T-helper 1 cell treated with Interleukin-12 subunit alpha and Interleukin-12 subunit beta and Interleukin-4 antibody, amounts not matched to agents 30 ng/mL and 1 ng/mL, for 36 hours (primary cell): Measurements from ENCODE around the gene ATAD1. TPM values are rescaled to one million over a fixed set of nuclear protein-coding genes. Genes with fewer than 3 reads are reported as not detected.
"Not testable (repeated sequence)": the region's sequence is repeated elsewhere in the genome, so short reads cannot be mapped to it uniquely, and the experiment has no call there.

ENCODE experiments used
- intact Hi-C: fragments of 100-400 bp; cut with micrococcal nuclease; formaldehyde crosslinking; loops from one replicate; pipeline ENCODE4 v1.15.1; 2024
- total RNA-seq: library from RNA; stranded (reverse); gene quantifications from 2 replicates; pipeline ENCODE4 v1.2.3, GENCODE V29; 2022

The ATAD1 gene
- total RNA-seq, 1 donor from 2014 or later: 49.3 TPM

DNA sequence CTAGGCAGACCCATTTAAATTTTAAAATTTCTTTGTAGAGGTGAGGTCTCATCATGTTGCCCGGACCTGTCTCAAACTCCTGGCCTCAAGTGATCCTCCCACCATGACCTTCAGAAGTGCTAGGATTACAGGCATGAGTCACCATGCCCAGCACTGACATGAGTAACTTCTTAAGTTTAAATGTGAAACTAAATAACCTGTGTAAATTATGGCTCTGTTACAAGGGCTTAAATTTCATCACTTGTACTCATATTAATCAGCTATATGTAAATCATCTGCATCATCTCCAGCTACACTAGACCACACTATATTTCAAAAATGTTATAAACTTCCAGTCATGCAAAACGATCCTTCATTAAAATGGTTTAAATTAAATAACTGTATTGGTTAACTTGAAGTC lies 56.1 kb downstream of the ATAD1 start:
- intact Hi-C loops: no loop called here

DNA sequence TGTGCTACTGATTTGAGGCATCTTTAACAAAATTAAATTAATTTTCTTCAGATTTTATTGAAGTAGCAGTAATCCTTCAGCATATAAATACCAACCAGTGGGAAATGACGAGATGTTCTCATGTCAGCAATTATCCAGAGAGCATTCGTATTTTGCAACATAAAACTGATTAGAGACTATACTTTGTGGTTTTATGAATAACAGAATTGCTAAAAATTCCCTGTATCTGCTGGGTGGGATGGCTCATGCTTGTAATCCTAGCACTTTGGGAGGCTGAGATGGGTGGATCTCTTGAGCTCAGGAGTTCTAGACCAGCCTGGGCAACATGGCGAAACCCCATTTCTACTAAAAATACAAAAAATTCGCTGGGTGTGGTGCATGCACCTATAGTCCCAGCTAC lies 56.9 kb downstream of the ATAD1 start:
- intact Hi-C loops: no loop called here

DNA sequence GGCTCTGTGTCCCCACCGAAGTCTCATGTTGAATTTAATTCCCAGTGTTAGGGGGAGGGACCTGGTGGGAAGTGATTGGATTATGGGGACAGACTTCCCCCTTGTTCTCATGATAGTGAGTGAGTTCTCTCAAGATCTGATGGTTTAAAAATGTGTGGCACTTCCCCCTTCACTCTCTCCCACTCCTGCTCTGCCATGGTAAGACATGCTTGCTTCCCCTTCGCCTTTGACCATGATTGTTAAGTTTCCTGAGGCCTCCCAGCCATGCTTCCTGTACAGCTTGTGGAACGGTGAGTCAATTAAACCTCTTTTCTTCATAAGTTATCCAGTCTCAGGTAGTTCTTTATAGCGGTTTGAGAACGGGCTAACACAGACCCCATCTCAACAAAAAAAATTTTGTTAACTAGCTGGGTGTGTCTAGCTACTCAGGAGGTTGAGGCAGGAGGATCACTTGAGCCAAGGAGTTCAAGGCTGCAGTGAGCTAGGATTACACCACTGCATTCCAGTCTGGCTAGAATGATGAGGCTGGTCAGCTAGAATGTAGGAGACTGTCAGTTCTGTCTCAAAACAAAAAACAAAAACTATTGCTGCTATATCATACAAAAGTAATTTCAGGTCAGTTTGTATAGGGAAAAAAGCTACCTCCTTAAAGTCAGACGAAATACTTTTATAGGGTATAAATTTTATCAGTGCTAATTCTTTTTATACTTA lies 57.7 kb downstream of the ATAD1 start:
- intact Hi-C loops: no loop called here

DNA sequence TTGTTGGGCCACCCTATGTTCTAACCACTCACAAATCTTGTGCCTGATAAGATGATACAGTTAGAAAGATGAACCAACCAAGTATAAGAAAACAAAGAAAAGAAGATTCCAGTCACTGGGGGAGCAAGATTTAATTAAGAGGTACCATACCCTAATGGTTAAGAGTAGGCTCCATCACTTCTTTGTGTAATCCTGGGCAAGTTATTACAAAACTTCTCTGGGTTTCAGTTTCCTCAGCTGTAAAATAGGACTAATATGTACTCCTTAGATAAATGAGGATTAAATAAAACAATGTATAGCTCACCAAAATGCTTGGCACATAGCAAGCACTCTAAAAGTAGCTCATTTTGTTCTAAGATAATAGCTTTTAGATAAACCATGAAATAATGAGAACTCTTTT lies 58.5 kb downstream of the ATAD1 start:
- intact Hi-C loops: no loop called here

DNA sequence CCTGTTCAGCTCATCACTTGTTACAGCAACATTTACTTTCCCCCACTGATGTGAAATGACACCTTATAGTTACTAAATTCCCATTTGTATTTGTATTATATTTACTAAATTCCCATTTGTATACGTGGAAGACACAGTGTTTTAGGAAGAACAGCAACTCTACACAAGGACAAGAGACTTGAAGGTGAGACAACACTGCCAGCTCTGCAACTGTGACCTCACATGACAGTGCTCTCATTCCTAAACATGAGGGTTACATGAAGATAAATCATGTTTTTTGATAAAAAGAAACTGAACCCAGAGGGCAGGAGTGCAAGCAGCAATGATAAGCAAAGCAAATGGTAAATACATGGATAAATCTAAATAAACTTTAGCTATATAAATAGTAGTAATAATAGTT lies 60.3 kb downstream of the ATAD1 start:
- intact Hi-C loops: no loop called here

DNA sequence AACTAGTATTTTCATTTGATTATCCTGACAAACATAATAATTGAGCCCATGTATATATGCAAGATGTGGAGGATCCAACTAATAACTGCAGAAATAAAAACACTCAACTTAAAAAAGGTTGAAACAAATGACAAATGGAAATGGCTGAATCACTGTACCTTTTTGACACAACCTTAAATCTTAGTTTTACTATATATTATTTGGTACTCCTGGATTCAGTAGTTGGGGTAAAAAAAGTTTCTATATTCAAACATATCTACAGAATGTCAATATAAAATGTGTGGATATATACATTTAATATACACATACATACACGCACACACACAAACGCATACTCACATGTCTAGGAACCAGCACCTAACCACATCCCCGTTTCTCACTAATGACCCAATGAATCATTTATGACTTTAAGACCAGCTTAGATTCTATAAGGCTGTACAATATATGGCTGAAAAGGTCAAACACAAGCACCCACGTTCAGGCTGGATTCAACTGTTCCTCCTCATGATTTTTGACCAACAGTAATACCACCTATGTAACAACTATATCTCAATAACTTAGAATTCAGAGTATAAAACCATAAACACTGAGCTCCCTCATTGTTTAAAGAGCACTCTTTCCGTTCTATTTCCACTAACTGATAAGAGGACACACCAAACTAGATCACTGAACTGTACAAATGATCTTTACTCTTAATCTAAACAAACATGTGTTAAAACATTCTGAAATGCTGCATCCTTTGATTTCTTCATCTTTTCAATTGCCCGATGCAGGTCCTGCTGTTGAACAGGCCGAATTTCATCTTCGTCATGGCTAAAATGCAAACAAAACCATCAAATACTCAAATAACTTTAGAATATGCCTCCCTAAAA lies 63.8 kb downstream of the ATAD1 start:
- intact Hi-C loops: no loop called here

DNA sequence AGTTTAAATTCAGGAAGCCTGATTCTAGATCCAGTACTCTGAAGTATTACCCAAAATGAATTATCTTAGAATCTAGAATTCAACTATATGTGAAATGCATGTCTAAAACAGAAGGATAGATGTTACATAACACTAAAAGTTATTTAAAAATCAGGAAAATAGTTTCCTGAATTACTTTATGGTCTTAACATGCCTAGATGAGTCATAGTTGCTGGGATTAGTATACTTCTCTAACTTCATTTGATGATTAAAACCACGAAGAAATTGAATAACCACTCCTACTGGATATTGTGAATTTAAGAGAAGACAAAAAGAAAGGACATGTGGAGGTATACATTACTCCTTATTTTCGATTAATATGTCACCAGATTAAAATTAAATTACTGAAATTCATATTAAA lies 65.5 kb downstream of the ATAD1 start:
- intact Hi-C loops: no loop called here

DNA sequence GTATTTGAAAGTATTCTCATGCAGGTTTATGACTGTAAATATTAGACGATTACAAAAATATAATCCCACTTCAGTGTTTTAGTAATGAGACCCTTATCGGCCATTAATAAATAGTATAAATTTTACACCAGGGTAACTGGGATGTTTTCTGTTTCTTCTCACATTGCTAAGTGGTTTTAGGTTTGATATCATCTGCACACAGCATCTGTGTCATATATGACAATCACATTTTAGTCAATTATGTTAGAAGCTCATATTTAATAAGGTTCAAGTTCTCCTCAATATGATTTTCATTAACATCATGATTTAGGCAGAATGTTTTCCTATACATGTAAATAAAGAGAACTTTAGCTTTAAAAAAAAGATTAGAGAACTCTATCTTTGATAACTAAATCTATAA lies 66.8 kb downstream of the ATAD1 start:
- intact Hi-C loops: no loop called here

DNA sequence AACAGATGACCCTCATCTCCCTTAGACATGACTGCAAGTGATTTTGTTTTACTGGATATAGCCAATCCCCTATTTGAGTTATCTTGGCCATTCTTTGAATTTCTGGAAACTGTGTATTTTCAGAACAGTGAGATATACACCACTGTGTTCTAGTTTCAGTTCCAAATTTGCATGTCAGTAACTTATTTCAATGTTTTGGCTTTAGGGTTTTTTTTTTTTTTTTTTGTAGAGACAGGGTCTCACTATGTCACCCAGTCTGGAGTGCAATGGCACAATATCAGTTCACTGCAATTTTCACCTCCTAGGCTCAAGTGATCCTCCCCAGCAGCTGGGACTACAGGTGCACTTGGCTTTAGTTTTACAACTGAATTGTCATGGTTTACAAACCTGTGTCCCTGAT lies 67.2 kb downstream of the ATAD1 start:
- intact Hi-C loops: no loop called here

DNA sequence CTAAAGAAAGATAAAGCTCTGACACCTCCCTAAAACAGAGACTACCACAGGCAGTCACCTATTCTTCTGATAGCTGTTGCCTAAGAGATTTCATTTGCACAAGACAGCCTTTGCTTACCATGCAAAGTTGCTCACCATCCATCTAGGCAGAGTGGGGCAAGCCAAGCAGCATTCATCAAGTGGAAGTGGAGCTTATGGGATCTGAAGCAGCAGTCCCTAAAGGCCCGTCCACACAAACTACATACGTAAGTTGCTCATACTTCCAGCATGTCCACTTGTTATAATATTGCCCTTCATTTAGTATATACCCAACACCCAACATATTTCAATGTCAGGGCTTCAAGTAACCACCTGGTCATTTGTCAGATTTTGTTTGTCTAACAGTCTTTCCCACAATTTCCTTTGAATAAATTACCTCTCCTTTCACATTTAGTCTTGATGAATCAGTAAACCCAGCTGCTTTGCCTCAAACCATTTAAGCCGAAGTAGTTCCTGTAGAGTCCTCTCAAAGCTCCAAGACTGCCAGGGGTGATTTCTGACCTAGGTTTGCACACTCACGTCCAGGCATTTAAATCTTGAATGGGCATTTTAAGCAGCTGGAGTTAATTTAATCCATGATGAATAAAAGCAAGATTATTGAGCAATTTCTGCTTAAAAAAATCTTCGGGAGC lies 67.9 kb downstream of the ATAD1 start:
- intact Hi-C loops: no loop called here

DNA sequence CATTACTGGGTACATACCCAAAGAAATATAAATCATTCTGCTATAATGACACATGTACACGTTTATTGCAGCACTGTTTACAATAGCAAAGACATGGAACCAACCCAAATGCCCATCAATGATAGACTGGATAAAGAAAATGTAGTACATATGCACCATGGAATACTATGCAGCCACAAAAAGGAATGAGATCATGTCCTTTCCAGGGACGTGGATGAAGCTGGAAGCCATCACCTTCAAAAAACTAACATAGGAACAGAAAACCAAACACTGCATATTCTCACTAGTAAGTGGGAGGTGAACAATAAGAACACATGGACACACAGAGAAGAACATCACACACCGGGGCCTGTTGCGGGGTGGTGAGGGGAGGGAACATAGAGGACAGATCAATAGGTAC lies 69.8 kb downstream of the ATAD1 start:
- intact Hi-C loops: not testable (repeated sequence)

DNA sequence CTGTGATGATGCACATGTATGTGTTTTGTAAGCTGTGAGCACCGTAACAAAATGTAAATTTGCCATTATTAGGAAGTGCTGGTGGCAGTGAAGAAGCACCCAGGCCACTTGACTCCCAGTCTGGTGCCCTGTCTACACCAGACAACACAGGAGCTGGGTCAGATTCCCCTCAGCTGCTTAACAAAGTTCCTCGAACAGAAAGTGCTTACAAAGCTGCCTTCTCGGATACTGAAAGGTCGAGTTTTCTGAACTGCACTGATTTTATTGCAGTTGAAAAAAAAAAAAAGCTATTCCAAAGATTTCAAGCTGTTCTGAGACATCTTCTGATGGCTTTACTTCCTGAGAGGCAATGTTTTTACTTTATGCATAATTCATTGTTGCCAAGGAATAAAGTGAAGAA lies 71.1 kb downstream of the ATAD1 start:
- intact Hi-C loops: no loop called here

DNA sequence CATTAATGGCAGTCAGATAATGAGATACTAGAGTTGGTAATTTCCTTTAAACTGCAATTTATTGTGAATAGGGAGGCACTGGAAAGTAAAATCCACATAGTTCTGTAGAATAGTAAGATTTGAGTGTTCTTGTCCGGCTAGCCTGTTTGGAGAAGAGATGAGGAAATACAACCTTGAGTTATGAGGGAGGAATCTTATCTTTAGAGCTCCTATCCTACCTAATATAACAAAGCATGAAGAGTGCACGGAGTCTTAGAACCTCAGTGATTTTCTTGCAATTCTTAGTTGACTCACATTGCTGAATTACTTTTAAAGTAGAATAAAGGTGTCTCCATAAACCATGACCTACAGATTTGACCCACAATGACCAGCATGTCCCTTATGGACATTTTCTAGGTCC lies 73.4 kb downstream of the ATAD1 start:
- intact Hi-C loops: no loop called here

DNA sequence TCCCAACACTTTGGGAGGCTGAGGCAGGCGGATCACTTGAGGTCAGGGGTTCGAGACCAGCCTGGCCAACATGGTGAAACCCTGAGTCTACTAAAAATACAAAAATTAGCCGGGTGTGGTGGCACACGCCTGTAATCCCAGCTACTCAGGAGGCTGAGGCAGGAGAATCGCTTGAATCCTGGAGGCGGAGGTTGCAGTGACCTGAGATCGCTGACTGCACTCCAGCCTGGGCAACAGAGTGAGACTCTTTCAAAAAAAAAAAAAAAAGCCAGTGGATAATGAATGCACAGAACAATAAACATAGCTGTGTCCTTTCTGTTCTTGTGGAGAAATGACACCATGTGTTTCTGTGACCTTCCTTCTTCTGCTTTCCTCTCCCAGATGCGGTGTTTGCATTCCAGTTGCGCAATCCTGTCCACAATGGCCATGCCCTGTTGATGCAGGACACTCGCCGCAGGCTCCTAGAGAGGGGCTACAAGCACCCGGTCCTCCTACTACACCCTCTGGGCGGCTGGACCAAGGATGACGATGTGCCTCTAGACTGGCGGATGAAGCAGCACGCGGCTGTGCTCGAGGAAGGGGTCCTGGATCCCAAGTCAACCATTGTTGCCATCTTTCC lies 74.9 kb downstream of the ATAD1 start:
- intact Hi-C loops: not testable (repeated sequence)

DNA sequence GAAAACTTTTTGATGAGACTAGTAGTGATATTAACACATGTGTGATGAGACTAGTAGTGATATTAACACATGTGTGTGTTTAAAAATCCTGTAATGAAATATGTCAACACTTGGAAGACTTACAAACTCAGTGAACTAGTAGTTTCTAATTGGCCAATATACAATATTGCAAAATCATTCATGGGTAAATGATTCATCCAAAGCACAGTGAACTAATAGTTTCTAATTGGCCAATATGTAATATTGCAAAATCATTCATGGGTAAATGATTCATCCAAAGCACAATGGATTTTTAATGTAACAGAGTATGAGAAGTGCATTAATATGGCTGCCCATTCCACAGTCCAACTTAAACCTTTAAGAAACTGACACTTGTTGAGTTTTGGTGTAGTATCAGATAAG lies 77.8 kb downstream of the ATAD1 start:
- intact Hi-C loops: no loop called here

DNA sequence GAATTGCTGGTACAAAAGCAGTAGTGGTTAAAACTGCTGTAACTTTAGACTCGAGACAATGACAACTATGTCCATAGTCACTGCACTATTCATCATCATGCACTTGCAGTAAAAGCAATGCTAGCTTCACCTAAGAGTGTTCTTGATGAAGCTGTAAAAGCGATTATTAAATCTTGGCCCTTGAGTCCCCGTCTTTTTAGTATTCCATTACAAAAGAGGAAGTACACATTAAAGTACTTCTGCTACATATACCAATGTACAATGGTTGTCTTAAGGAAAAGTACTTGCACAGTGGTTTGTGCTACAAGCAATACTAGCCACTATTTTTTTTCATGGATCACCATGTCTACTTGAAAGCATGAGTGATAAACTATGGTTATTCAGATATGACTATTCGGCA lies 78.3 kb downstream of the ATAD1 start:
- intact Hi-C loops: no loop called here

DNA sequence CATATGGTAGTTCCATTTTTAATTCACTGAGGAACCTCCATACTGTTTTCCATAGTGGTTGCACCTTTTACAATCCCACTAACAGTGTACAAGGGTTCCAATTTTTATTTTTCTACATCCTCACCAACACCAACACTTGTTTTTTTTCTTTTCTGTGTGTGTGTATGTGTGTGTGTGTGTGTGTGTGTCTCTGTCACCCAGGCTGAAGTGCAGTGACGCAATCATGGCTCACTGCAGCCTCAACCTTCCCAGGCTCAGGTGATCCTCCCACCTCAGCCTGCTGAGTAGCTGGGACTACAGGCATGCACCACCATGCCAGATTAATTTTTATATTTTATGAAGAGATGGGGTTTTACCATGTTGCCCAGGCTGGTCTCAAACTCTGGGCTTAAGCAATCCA lies 79.8 kb downstream of the ATAD1 start:
- intact Hi-C loops: not testable (repeated sequence)

DNA sequence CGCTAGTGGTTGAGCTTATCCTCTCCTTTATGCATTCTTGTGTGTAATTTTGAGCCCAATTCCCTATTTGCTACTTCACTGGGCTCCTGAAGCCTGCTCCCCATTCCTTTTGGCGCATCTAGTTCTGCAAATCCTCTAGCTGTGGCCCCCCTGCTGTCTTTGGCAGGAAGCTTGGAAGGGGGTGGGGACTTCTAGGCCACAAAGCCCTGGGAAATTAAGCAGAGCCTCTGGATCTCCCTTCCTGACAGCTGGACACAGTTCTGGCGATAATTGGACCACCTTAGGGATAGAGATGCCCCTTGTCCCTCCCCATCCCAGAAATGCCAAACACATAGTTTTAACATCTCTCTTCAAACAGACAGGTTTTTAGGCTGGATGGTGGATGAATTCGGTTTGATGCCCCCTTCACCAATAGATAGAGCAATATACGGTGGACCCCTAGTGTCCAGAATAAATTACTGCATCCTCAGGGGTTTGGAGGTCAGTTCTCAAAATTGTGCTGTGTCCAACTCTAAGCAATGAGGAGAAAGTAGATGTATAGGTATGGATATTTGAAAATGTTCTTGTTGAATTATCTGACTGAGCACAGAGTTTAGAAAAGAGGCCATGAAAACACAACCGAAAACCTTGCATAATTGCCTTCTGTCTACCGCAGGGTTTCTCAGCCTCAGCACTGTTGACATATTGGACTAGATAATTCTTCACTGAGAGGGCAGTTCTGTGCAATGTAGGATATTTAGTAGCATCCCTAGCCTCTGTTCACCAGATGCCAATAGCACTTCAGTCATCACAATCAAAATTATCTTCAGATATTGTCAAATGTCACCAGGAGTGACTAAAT lies 82.8 kb downstream of the ATAD1 start:
- intact Hi-C loops: loop anchor here (1.0 kb wide), 2 partner anchors 79 to 202 kb away; no protein-coding TSS in a partner anchor

DNA sequence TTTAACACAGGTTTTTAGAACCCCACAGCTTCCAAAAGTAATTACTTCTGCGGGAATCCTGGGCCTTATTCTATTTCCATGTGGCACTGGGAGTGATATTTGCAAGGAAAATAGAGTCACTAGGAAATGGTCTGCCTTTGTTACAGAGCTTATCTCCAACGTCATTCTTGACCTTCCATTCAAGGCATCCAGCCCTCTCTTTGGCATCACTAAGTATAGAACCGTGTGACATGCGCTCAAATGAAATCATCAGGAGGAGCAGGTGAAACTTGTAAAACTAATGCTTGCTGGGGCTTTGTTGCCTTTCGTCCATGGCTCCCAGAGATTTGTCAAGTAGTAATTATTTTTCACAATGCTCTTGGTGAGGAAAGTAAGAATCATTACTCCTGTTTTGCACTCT lies 84.9 kb downstream of the ATAD1 start:
- intact Hi-C loops: loop anchor here (1.0 kb wide), 1 partner anchor 74 kb away; the partner anchor contains the start of gene PAPSS2

DNA sequence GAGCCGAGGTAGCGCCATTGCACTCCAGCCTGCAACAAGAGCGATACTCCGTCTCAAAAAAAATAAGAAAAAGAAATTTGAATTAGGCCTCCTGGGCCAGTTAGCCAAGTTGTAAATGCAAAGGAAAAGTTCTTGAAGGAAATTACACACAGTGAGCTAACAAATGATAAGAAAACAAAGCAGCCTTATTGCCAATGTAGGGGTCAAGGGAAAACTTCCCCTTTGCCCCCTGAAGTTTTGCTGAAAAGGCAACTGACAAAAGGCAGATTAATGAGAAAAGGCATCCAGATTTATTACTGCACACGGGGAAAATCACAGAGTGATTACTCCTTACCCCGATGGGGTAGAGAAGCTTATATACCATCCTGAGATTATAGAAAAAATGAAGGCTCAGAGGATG lies 88.1 kb downstream of the ATAD1 start:
- intact Hi-C loops: no loop called here

DNA sequence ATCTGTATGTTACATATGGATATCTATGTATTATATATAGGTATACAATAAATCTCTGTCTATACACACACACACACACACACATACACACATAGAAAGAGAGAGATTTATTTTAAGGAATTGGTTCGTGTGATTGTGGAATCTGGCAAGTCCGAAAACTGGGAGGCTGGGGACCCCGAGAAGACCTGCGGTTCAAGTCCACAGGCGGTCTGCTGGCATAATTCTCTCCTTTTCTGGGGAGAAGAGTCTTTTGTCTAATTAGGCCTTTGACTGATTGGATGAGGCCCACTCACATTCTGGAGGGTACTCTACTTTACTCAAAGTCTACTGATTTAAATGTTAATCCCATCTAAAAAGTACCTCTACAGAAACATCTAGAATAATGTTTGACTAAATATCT lies 93.2 kb downstream of the ATAD1 start:
- intact Hi-C loops: no loop called here
